Nephron progenitor cell (in vitro differentiated cells): Measurements from ENCODE around the gene BRSK1.

Experiments
- DNase-seq: peaks from one replicate; pipeline ENCODE4 v3.0.0; 2021
- H3K27ac Mint-ChIP-seq: 2 replicates; pipeline ENCODE4 v1.8.0; 2021; ENCODE audit warnings: mild to moderate bottlenecking, moderate library complexity, mixed read lengths
- H3K27me3 Mint-ChIP-seq: 2 replicates; pipeline ENCODE4 v1.8.0; 2021; ENCODE audit warnings: mild to moderate bottlenecking, low read depth, mixed read lengths; ENCODE audit not compliant: poor library complexity
- H3K36me3 Mint-ChIP-seq: 2 replicates; pipeline ENCODE4 v1.8.0; 2021; ENCODE audit warnings: low read depth, mixed read lengths
- H3K4me1 Mint-ChIP-seq: 2 replicates; pipeline ENCODE4 v1.8.0; 2021; ENCODE audit warnings: mixed read lengths
- H3K4me3 Mint-ChIP-seq: 2 replicates; pipeline ENCODE4 v1.8.0; 2021; ENCODE audit warnings: mild to moderate bottlenecking, moderate library complexity, mixed read lengths
- H3K9me3 Mint-ChIP-seq: 2 replicates; pipeline ENCODE4 v1.8.0; 2021; ENCODE audit warnings: mild to moderate bottlenecking, moderate library complexity, mixed read lengths
- TF ChIP-seq, protein P1 (sequence below): fragments of 200-600 bp; sonication (generic); IDR thresholded peaks from 2 replicates; pipeline ENCODE4 v1.5.0; 2021; ENCODE audit warnings: antibody characterized with exemption

The BRSK1 gene

DNA sequence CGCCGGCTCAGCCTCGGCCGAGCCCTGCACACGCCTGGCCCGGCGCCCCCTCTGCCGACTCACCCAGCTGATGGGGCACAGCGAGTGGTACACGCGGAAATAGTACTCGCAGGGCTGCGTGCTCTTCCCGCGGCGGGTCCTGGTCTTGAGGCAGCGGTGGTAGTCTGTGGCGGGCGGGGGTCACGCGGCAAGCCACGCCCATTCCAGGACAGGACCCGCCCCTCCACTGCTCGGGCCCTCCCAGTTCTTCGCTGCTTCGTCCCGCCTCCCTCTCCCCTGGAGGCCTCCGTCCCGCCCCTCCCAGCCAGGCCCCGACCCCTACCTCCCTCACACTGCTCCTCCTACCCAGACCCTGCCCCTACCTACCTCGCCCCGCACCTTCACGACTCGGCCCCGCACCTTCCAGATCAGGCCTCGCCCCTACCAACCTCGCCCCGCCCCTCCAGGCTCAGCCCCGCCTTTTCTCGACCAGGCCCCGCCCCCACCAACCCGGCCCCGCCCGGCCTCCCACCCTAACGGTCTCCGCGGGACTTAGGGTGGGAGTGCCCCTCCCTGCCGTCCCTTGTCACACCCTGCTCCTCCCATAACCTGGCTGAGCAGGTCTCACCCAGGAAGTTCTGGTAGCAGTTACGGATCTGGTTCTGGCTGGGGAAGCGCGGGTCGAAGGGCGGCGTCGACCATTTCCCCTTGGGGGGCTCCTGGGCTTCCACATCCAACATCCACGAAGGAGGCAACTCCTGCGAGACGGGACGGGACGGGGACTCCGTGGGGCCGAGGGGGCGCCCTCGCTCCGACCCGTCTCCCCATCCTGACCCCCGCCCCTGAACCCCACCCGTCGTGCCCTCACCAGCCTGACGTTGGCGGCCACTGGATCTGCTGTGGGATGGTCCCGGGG lies 70.3 kb downstream of the BRSK1 start:
- H3K9me3 Mint-ChIP-seq, result no peaks in the 10 kb centered on the region
- peaks cover 44% of the 10 kb centered on the region for H3K4me1 Mint-ChIP-seq
- no peak overlapping the region for H3K27ac Mint-ChIP-seq
- H3K36me3 Mint-ChIP-seq, result no peaks in the 10 kb centered on the region
- DNase-seq, result peak; percentile 89
- H3K4me3 Mint-ChIP-seq, result peak overlapping the region; percentile 81
- H3K27me3 Mint-ChIP-seq, result peaks cover 78% of the 10 kb centered on the region
- TF ChIP-seq, protein P1, sequence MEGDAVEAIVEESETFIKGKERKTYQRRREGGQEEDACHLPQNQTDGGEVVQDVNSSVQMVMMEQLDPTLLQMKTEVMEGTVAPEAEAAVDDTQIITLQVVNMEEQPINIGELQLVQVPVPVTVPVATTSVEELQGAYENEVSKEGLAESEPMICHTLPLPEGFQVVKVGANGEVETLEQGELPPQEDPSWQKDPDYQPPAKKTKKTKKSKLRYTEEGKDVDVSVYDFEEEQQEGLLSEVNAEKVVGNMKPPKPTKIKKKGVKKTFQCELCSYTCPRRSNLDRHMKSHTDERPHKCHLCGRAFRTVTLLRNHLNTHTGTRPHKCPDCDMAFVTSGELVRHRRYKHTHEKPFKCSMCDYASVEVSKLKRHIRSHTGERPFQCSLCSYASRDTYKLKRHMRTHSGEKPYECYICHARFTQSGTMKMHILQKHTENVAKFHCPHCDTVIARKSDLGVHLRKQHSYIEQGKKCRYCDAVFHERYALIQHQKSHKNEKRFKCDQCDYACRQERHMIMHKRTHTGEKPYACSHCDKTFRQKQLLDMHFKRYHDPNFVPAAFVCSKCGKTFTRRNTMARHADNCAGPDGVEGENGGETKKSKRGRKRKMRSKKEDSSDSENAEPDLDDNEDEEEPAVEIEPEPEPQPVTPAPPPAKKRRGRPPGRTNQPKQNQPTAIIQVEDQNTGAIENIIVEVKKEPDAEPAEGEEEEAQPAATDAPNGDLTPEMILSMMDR, result no peak

DNA sequence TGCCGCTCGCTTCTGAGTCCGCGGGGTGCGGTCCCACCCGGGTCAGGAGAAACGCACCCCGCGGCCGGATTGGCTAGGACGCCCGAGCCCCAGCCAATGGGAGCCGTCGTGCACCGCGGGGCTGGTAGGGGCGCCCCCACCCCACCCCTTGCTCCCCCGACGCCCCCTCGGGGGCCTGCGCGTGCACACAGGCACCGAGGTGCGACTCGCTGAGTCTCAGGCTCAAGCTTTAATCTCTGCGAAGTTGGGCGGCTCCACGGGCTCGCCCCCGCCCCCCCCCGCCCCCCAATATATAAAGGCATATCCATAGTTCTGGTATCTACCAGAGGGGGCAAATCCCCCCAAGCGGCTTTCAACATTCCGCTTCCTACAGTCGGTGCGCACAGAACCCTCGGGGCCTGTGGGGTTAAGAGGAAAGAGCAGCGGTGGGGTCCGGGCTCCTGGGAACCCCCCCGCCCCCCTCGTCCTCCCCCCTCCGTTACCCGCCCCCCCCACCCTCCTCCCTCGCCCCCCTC lies 71.0 kb downstream of the BRSK1 start, which contains the start of gene COX6B2:
TSS of gene COX6B2 (minus strand) at position 22 of the 515 bp plus-strand sequence. CDS start 198 bp downstream, outside the sequence.
- peak within 1 kb of the TSS; percentile 81 for H3K4me3 Mint-ChIP-seq
- TF ChIP-seq, protein P1, result no peak
- no peak for DNase-seq
- H3K27ac Mint-ChIP-seq, result no peak within 1 kb of the TSS
- peaks cover 39% of the 10 kb centered on the region for H3K4me1 Mint-ChIP-seq
- H3K9me3 Mint-ChIP-seq, result no peaks in the 10 kb centered on the region
- H3K27me3 Mint-ChIP-seq, result peaks cover 79% of the 10 kb centered on the region
- no peaks in the 10 kb centered on the region for H3K36me3 Mint-ChIP-seq

DNA sequence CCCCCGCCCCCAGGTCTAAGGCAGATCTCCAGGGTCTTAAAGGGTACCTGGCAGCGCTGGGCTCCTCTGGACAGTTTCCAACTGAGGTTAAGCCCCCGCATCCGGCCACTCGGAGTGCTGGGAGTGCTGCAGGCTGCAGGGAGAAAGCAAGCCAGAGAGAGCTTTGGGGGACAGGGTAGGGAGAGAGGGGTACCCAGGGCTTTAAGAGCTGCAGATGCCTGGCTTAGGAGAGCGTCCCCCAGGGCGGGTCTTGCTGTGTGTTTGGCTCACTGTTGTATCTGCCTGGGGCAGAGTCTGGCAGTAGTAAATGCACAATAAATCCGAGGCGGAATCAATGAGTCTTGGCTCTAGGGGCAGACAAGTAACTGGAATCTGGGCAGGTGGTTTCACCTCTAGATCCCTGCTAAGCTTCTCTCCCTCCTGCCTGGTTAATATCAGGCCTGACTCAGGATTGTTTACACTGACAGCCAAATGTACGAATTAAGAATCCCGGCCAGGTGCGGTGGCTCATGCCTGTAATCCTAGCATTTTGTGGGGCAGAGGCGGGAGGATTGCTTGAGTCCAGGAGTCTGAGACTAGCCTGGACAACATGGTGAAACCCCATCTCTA lies 71.5 kb downstream of the BRSK1 start:
- H3K9me3 Mint-ChIP-seq, result no peaks in the 10 kb centered on the region
- no peaks in the 10 kb centered on the region for H3K36me3 Mint-ChIP-seq
- no peak for DNase-seq
- peaks cover 79% of the 10 kb centered on the region for H3K27me3 Mint-ChIP-seq
- H3K4me1 Mint-ChIP-seq, result peaks cover 37% of the 10 kb centered on the region
- no peak overlapping the region for H3K27ac Mint-ChIP-seq
- H3K4me3 Mint-ChIP-seq, result no peak overlapping the region
- TF ChIP-seq, protein P1, result no peak

DNA sequence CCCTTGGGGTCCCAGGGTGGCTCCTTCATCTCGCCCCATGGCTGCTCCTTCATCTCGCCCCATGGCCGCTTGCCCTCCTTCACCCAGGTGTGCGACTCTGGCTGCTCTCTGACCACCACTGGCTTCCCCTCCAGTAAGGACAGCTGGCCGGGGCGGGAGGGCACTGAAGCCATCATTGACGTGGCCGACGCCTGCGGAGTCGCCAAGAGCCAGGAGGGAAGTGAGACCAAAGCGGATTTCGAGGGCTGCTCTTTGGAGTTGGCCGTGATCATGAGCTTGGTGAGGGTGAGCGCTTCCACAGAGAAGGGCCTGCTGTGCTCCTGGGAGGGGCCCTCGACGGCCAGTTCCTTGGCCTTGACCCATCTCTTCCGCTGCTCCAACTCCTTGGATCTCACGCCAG lies 74.7 kb downstream of the BRSK1 start:
- H3K36me3 Mint-ChIP-seq, result no peaks in the 10 kb centered on the region
- TF ChIP-seq, protein P1, result no peak
- H3K4me1 Mint-ChIP-seq, result peaks cover 17% of the 10 kb centered on the region
- H3K27me3 Mint-ChIP-seq, result peaks cover 48% of the 10 kb centered on the region
- DNase-seq, result no peak
- no peak overlapping the region for H3K4me3 Mint-ChIP-seq
- H3K9me3 Mint-ChIP-seq, result no peaks in the 10 kb centered on the region
- H3K27ac Mint-ChIP-seq, result no peak overlapping the region

DNA sequence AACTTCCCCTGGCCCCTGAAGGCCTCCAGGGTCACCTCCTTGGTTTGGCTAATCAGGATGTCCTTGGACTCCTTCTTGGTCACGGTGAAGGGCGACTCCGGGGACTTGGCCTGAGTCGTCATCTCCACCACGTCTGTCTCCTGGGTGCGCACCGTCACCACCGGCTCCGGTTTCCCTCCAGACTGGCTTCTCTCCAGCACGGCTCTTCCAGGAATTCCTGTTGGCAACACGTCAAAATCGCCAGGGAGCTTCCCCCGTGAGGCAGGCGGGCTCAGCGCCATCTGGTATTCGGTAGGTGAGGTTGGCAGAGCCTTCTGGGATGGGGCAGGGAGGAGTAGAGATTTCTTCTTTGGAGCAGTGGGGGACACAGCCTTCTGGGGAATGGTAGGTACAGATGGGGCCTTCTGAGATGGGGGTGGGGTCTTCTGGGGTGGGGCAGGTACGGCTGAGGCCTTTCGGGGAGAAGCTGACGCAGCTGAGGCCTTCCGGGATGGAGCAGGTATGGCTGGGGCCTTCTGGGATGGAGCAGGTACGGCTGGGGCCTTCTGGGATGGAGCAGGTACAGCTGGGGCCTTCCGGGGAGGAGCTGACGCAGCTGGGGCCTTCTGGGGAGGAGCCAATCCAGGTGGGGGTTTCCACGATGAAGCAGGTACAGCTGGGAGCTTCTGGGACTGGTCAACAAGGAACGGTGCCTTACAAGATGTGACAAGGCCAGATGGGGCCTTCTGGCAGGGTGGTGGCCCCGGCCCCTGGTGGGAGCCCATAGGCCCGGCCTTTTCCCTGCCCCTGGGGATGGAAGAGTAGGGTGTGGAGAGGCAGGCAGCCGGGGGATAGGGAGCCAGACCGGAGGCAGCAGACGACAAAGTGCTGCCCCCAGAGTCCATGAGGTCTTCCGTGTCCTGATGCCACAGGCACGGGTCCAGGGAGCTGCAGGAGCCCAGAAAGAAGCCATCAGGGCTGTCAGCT lies 75.4 kb downstream of the BRSK1 start:
- H3K4me3 Mint-ChIP-seq, result no peak overlapping the region
- H3K36me3 Mint-ChIP-seq, result no peaks in the 10 kb centered on the region
- peaks cover 23% of the 10 kb centered on the region for H3K4me1 Mint-ChIP-seq
- H3K27me3 Mint-ChIP-seq, result peaks cover 41% of the 10 kb centered on the region
- H3K27ac Mint-ChIP-seq, result no peak overlapping the region
- TF ChIP-seq, protein P1, result no peak
- H3K9me3 Mint-ChIP-seq, result no peaks in the 10 kb centered on the region
- DNase-seq, result no peak
